Measurements from ENCODE around the gene SOD3.

DNA sequence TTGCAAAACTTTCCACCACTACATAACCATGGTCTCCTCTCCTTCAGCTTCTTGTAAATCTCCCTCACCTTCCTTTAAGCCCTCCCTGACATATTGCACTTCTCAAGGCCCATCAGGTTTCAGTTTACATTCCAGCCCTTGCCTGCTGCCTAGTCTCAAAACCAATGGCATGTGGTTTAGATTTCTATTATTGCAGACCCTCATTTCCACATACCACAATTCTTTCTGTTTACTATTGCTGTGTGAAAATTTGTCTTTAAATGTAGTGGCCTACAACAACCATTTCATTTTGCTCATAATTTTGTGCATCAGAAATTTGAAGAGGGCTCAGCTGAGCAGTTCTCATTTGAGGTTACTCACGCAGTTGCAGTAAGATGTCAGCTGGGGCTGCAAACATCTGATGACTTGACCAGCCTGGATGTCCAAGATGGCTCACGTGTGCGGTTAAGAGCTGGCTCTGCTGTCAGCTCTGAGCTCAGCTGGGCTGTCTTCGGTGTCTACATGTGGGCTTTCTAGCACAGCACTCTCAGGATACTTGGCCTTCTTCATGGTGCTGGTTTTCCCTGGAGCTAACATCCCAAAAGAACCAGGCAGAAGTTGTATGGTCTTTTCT lies 29.9 kb upstream of the SOD3 start:
- no peak for TF ChIP-seq POLR2AphosphoS5 (IDR thresholded peaks at IDR 0.05; ENCODE audit: low read depth, low read length)
- TF ChIP-seq POLR2A (IDR thresholded peaks at IDR 0.05; ENCODE audit: low read depth, low read length): no peak
- no peak for TF ChIP-seq TAF1 (IDR thresholded peaks at IDR 0.05; ENCODE audit: borderline replicate concordance, low read depth, low read length)
